GM19324 (cell line): ENCODE data around the gene SPP2.

Source experiments
- ATAC-seq: cut with Tn5 transposase; IDR thresholded peaks from one replicate; pipeline ENCODE4 v1.9.1; 2021; ENCODE audit warnings: mild to moderate bottlenecking, moderate library complexity; ENCODE audit not compliant: unreplicated experiment, low FRiP score

SPP2 gene

DNA sequence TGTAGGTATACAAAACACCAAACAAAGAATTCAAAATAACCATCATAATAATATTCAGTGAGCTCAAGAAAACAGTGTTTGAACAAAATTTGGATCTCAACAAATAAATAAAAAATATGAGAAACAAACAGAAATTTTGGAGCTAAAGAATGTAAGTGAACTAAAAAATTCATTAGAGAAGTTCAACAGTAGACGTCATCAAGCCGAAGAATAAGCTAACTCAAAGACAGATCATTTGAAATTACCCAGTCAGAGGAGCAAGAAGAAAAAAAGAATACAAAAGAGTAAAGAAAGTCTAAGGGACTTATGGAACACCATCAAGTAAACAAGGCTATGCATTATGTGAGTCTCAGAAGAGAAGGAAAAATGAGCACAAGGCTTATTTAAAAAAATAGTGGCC, 16.6 kb upstream of the SPP2 start:
- ATAC-seq: no peak

DNA sequence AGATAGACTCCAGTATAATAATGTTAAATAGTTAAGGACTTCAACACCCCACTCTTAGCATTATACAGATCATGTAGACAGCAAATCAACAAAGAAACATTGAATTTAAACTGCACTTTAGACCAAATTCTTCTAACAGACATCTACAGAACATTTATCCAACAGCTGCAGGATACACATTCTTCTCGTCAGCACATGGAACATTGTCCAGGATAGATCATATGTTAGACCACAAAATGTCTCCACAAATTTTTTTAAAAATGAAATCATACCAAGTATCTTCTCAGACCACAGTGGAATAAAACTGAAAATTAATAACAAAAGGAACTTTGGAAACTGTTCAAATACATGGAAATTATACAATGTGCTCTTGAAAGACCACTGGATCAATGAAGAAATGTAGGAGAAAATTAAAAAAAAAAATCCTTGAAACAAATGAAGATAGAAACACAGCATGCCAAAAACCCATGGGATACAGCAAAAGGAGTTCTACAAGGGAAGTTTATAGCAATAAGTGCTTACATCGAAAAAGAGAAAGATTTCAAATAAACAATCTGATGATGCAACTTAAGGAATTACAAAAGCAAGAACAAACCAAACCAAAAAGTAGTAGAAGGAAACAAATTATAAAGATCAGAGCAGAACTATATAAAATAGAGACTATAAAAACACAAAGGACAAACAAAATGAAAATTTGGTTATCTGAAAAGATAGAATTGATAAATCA, 12.3 kb upstream of the SPP2 start:
- ATAC-seq: no peak

DNA sequence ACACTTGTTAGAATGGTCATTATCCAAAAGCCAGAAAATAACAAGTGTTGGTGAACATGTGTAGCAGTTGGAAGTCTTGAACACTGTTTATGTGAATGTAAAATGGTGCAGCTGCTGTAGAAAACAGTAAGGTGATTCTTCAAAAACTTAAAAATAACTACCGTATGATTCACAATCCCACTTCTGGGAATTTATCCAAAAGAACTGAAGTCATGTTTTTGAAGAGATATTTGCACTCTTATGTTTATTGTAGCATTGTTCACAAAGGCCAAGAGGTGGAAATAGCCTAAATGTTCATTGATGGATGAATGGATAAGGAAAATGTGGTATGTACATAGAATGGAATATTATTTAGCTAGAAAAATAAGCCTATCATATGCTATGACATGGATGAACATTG, 6.3 kb upstream of the SPP2 start:
- ATAC-seq: no peak

DNA sequence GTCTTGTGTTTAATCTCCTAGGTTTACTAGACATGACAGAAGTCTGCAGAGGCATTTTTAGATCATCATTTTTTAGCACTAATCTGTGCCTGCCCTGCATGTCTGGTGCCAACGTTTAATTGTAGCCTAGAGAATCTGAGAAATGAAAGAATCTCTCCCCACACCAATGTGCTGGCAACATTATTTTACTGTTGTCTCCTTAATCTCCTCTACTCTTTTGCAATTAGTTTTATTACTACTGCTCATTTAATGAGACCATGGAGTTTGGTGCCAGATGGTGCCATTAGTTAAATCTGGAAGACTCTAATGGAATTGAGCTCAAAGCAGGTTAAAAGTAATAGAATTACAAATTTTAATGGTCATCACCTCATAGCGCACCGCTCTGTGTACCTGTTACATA, 4.0 kb upstream of the SPP2 start:
- ATAC-seq: no peak

DNA sequence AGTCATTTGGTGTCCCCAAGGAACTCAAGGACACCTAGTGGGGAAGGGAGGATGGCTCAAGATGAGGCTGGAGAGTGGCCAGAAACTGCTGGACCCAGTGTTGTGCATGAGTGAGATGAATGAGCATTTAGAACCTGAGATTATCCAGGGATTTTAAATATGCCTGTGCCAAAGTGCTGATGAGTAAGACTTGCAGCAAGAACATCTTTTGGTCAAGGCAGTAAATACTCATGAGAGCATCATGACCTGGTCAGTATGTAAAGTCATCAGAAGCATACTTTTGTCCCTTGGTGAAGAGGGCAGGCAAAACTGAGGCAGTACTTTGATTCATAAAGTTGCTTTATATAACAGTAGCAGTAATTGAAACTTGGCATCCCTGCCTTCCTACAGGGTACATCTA, 3.1 kb upstream of the SPP2 start:
- ATAC-seq: no peak

DNA sequence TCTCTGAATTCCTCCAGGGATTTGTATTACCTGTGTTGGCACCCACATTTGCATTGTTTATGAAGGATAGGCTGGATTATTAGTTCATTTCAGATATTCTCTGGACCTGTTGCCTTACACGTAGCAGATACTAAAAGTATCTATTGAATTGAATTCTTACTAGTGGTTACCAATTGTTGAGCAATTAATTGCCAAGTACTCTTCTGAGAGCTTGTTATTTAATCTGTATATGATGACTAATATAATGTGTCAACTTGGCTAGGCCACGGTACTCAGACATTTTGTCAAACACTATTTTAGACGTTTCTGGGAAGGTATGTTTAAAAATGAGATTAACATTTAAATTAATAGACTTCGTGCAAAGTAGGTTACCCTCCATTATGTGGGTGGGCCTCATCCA, 2.5 kb upstream of the SPP2 start:
- no peak for ATAC-seq

DNA sequence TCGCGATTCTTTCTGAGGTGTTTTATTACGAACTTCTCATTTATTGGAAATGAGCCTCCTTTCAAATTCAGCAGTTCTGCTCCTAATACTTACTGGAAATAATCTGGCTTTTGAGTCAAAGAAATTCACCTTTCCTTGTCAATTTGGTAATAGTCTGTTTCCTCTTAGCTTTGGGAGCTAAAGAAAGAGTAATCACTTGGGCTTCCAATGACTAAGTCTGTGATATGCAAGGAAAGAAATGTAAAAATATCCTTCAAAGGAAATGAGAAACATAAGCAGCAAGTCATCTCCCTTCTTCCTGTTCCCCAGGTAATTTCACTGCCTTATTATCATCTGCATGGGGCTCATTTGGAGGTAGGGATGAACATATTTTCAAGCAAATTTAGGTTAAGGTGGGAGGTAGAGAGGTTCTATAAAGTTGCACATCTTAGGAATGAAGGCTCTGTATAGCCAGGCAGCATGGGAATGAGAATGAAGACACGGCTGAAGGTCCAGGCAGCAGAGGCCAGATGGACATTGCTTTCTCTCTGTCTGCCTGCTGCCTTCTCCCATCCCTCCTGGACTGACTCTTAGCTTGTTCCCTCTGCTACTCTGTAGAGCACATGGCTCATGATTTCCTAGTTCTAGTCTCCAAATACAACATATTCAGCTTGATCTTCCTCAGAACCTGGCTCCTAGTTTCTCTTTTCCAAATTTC, 1.0 kb downstream of the SPP2 start:
- no peak for ATAC-seq

DNA sequence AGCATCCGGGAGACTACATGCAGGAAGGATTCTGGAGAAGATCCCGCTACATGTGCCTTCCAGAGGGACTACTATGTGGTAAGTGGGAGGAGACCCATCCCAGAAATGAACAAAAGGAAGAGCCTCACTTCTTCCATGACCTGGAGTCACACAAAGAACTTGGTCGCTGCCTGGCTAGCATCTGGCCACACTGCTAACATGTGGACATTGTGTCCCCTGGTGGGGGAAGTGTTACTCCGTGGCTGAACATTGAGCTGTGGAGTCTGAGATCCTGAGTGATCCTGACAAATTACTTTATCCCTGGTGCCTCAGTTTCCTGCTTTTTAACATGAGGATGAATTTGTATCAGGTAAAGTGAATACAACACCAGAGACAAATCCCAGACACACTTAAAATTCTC, 8.4 kb downstream of the SPP2 start:
- ATAC-seq: no peak

DNA sequence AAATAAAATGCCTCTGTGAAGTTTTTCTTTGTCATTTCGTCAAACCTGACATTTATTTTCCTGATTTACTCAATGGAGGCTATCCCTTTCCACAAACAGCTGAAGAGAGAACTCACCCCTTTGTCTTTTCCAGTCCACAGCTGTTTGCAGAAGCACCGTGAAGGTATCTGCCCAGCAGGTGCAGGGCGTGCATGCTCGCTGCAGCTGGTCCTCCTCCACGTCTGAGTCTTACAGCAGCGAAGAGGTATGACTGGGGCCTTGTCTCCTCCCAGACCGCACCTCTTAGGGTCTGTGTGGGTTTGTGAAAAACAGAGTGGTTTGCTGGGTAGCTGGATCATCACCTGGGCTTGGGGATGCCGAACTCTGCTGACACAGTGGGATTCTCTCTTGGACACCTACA, 9.7 kb downstream of the SPP2 start:
- ATAC-seq: no peak

DNA sequence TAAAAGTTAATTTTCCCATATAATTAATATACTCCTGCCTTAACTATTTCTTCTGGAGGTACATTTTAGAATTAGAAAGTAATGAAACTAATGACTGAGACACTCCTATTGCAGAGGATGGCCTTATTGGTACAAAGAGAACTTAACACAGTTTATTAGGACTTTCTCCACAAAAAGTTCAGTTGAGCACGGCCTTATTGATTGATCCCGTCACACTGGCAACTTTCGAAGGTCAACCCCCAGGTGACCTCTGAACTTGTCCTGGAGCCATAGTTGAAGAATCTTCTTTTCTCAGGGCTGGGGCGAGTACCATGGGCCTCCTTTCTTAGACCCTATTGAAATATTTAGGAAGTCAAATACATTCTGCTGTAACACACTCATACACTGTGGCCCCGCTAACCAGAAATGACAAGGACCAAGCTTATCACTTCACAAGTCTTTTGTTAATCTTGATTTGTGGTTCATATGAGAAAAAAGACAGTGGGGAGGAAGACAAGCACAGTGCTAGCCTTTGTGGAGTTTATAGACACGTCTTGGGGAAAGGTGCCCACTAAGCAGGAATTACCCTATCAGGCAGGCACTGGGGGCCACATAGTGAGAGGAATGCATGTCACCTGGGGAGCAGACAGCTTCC, 11.2 kb downstream of the SPP2 start:
- ATAC-seq: no peak

DNA sequence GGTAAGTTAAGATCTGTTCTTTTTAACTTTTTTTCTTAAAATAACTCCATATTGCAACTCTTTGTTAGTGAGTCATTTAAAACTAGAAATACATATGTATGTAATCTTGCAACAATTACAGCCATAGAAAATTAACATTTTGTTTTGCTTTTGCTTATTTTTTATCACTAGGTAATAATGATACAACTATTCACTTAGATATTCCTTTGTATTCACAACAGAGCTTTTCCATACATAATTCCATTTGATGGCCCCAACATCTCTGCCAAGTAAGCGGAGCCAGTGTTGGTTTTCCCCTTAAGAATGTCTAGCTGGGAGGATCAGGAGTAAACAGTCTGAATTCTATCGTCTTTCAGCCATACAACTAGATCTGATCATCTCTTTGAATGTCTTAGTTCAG, 16.1 kb downstream of the SPP2 start:
- ATAC-seq: no peak

DNA sequence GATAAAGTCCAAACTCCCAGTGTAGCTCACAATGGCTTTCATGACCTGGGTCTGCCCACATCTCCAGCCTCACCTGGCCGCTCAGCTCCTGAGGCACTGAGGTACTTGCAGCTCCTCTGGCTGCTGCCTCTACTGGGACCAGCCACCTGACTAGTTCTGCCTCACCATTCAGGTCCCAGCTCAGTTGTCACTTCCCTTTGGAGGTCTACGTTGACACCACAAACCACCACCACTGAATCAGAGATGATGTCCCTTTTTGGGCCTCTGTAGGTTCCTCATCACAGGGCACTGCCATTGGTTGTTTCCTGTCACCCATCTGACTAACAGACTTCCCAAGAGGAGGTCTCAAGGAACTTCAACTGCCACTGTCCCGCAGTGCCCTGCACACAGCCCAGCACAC, 21.2 kb downstream of the SPP2 start:
- ATAC-seq: no peak

DNA sequence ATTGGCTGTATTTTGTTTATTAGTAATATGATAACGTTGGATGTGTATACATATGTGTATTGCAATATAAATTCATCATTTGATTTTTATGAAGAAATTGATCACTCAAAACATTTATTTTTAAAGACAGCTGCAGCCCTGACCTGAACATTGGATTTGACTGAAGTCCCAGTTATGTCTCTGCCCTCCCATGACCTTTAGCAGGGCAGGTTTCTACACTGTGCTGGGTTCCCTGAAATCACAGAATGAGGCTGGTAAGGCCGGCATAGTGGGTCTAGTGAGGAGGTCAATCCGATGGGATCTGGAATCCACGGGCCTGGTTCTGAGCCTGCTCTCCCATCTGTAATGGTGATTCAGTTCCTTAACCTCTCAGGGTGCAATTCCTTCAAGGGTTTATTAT, 22.0 kb downstream of the SPP2 start:
- ATAC-seq: no peak

DNA sequence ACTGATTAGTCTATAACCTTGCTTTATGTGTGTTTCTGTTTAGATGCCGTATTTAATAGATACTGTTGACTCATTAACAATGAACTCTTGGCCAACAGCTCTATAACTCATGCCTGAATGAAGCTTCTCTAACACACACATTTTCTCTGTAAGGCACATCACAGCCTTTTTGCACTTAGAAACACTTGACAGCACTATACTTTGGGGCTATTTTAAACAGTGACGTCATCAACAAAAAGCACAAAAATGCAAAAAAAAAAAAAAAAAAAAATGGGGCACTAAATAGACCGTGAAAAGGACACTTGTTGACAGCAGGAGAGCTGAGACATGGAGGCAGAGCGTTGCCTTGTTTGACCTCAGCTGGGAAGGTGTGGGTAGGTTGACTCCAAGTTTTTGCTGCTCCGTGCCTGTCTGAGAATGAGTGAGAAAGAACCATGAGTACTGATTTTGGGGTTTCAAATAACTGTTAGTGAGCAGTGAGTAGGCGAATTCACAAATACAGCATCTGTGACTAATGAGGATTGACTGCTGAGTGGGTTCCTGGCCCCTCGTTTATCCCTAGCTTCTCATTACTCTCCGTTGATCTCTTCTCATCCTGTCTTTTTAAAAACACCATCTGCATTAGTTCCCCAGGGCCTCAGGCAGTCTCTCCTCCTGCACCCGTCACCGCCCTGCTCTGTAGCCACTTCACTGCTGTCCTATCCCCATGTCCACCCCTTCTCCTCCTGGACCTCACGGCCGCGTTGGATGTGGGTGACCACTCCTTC, 24.4 kb downstream of the SPP2 start:
- no peak for ATAC-seq

DNA sequence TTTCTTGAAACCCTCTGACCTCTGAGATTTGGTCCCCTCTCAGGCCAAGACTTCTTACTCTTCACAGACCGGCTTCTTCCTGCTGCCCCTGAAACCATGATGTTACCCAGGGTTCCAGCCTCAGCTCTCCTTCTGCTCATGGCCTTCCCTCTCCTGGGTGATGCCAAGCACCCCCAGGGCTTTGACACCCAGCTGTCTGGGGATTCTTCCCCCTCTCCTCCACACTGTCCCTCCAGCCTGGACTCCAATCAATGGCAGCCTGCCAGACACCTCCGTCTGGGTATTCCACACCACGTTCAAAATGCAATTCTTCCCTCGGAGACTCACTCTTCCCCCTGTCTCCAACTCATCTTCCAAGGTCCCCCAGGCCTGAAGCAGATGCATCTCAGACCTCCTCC, 25.0 kb downstream of the SPP2 start:
- no peak for ATAC-seq

DNA sequence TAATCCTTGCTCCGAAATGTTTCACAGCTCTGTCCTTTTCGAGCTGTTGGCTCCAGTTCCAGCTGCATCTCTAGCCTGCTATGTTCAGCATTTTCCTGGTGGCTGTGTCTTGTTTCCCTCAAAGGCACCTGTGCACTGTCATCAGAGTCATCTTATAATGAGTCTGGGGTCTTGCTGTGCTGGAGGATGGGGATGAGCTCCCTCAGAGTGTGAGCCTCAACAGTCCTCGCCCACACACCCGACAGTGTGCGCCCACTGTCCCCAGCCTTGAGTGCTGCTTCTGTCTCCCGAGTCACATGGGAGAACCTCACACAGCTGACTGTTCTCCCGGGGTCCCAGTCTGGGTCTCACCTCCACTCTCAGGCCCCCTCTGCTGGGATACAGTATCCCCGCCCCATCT, 25.4 kb downstream of the SPP2 start:
- no peak for ATAC-seq

DNA sequence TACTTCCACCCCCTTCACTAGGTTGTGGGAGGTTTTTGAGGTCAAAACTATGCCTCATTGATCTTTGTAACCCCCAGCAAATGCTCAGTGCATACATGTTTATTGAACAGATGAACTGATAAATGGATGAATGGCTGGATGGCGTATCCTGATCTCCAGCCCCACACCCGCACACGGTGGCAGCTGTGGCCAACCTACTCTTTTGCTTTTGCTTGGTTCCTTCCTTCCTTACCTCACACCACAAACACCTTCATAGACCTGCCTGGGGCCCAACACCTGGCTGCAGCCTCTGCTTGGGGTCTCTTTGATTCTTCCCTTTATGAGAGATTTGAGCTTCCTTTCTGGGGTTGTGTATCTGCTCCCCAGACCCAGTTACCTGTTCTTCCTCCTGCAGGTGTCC, 25.9 kb downstream of the SPP2 start:
- no peak for ATAC-seq

DNA sequence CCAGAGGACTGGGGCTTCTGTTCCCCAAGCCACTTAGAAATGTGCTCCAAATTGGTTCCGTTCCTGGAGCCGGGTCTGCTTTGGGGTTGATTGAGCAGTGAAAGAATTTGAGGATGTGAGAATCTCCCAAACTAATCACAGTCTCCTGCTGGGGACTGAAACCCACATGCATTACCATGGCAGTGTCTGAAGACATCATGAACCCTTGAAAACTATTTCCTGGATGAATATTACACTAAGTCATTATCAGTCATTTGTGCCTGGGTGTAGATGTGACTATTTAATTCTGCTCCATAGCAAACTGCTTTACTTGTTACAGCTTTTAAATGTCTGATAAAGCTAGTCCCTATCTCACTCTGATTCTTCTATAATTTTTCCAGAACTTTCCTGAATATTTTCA, 27.6 kb downstream of the SPP2 start:
- no peak for ATAC-seq

DNA sequence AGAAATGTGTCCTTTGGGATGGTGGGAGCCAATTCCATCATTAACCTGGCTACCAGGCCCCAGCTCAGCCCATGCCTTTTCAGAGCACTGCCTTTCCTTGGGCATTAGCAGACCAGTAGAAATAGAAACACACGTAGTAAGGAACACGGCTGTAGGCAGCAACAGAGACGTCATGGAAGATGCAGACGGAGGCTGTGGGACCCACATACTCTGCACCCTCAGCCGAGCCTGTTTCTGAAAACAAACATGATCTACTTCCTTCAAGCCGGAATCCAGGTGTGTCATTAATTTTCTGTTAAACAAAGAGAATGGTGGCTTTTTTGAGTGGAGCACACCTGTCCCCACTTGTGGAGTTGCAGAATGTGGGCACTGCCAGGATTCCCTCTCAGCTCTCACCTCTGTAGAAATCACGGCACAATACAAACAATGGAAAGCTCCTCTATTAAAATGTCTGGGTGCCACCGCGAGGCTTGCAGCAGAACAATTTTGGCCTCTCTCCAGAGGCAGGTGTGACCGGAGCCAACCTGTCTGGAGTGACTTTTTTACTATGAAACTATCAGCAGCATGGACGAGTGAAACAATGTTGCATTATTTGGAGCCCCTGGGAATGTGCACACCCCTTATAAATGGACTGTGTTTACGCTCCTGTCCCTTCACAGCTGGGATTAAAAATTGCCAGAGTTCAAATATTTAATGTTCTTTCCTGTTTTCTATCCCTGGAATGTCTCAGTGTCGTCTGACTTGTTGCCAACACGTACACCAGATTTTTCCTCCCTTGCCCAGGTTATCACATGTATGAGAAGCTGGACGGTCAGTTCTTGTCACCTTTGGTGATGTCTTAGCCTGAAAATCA, 31.7 kb downstream of the SPP2 start:
- ATAC-seq: no peak

DNA sequence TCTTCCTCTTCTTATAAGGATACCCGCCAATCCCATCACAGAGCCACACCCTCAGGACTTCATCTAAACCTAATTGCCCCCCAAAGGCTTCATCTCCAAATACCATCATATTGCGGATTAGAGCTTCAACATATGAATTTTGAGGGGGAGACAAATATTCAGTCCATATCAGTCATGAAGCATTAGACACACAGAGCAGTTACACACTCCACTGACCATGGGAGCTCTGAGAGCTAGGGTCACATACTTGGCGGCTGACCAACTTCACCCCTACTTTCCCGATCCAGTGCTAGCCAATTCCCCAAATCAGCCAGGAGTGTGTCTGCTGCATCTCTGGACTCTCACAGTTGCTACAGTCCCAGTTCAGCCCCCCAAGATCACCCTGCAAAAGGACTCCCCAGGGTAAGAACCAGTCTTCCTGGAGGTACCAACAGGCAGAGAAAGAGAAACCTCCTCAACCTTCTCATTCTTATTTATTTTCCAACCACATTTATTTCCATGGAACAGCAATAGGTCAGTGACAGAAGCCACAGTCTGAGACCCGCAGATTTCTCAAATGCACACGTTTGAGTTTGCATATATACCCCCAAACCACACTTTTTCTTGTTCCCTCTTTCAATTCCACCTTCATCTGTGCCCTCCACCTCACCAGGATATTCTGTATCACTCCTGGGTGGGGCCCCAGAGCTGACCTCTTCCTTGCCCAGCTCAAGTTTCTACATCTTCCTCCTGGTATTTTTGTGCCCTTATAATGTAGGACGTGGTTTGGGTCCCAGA, 33.3 kb downstream of the SPP2 start:
- no peak for ATAC-seq
